Measurements from ENCODE around the gene RNF44. TPM values are rescaled to one million over a fixed set of nuclear protein-coding genes. Genes with fewer than 3 reads are reported as not detected.

Gene RNF44
- total RNA-seq, 1 experiment from 2014 or later = 58.4 TPM

DNA sequence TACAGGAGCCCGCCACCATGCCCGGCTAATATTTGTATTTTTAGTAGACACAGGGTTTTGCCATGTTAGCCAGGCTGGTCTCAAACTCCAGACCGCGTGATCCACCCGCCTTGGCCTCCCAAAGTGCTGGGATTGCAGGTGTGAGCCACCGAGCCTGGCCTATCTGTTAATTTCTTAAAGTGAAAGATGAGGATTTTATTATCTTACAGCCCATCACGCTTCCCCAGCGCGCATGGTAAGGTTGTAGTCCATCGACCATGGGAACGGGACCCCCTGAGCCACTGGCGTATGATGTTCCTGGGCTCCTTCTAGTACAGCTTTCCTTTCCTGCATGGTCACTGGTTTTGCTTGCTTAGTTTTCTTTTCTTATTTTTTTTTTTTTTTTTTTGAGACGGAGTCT lies 20.6 kb upstream of the RNF44 start:
- RAD21 ChIA-PET (ENCODE audit: low non-redundant PET in 1 of 2, low total read pairs in 2 of 2, uncharacterized antibody in 2 of 2, unreplicated experiment in 2 of 2) = interaction anchor here in 1 of 2 experiments (0.8 kb wide), 1 partner anchor 828 kb away, joined by 3 read pairs; no protein-coding TSS in a partner anchor
- no TSS peak for BruUV-seq (replicated peaks)
- no peak for TF ChIP-seq FOSL1 (IDR thresholded peaks at IDR 0.05; ENCODE audit: low read depth)
- TF ChIP-seq SP1 (IDR thresholded peaks at IDR 0.05; ENCODE audit: low read depth) = no peak
- TF ChIP-seq POLR2A (IDR thresholded peaks at IDR 0.05; ENCODE audit: borderline replicate concordance, extremely low read depth, insufficient read depth, insufficient read length) = no peak
- TF ChIP-seq CEBPB (IDR thresholded peaks at IDR 0.05; ENCODE audit: low read depth) = no peak
- no peak for TF ChIP-seq ZNF274 (IDR thresholded peaks at IDR 0.05; ENCODE audit: low read depth, low read length)
- no peak for TF ChIP-seq SRF (IDR thresholded peaks at IDR 0.05; ENCODE audit: low read depth)
- TF ChIP-seq RAD21 (IDR thresholded peaks at IDR 0.05; ENCODE audit: low read depth) = no peak
- no peak for TF ChIP-seq POLR2AphosphoS5 (IDR thresholded peaks at IDR 0.05; ENCODE audit: low read depth, low read length)
- no peak for TF ChIP-seq ZFX (IDR thresholded peaks at IDR 0.05)
- TF ChIP-seq, protein P1, sequence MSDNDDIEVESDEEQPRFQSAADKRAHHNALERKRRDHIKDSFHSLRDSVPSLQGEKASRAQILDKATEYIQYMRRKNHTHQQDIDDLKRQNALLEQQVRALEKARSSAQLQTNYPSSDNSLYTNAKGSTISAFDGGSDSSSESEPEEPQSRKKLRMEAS (IDR thresholded peaks at IDR 0.05) = no peak
- TF ChIP-seq EGR1 (IDR thresholded peaks at IDR 0.05; ENCODE audit: low read depth) = no peak
- no peak for TF ChIP-seq ELF1 (IDR thresholded peaks at IDR 0.05; ENCODE audit: borderline replicate concordance, low read depth)
- TF ChIP-seq, protein P2, sequence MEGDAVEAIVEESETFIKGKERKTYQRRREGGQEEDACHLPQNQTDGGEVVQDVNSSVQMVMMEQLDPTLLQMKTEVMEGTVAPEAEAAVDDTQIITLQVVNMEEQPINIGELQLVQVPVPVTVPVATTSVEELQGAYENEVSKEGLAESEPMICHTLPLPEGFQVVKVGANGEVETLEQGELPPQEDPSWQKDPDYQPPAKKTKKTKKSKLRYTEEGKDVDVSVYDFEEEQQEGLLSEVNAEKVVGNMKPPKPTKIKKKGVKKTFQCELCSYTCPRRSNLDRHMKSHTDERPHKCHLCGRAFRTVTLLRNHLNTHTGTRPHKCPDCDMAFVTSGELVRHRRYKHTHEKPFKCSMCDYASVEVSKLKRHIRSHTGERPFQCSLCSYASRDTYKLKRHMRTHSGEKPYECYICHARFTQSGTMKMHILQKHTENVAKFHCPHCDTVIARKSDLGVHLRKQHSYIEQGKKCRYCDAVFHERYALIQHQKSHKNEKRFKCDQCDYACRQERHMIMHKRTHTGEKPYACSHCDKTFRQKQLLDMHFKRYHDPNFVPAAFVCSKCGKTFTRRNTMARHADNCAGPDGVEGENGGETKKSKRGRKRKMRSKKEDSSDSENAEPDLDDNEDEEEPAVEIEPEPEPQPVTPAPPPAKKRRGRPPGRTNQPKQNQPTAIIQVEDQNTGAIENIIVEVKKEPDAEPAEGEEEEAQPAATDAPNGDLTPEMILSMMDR (IDR thresholded peaks at IDR 0.05 in 2 of 3, conservative IDR thresholded peaks at IDR 0.05 in 1 of 3; ENCODE audit: borderline replicate concordance in 1 of 3, insufficient read depth in 1 of 3, low read depth in 2 of 3, low read length in 2 of 3) = no peak

More for the DNA sequence above, 20.6 kb upstream of the RNF44 start:
- H3K4me3 ChIP-seq (replicated peaks in 1 of 2; ENCODE audit: low read depth in 1 of 2, low read length in 2 of 2) = no peak overlapping the region
- H3K9ac ChIP-seq (ENCODE audit: low read length) = no peak overlapping the region
- no peak overlapping the region for H2AFZ ChIP-seq (ENCODE audit: low read depth, low read length, poor library complexity, severe bottlenecking)
- no peaks in the 10 kb centered on the region for H3K36me3 ChIP-seq (ENCODE audit: control insufficient read depth in 1 of 2, insufficient read depth in 2 of 2, low read length in 2 of 2)
- H3K4me1 ChIP-seq (ENCODE audit: control insufficient read depth in 1 of 2, insufficient read depth in 2 of 2, low read length in 2 of 2) = peaks cover 7 to 21% of the 10 kb centered on the region in 2 experiments; a peak in 3 of 4 replicates
- no peak overlapping the region for H3K27ac ChIP-seq (ENCODE audit: low read depth, low read length)
- H3K79me2 ChIP-seq (ENCODE audit: insufficient read depth, low read length) = no peaks in the 10 kb centered on the region
- H4K20me1 ChIP-seq (ENCODE audit: insufficient read depth) = no peaks in the 10 kb centered on the region
- intact Hi-C loops (cut with micrococcal nuclease) = loop anchor here (5.0 kb wide), 1 partner anchor 141 kb away; the partner anchor contains the start of gene CLTB
- H3K9me2 ChIP-seq (ENCODE audit: insufficient read depth) = no peaks in the 10 kb centered on the region
- CTCF ChIA-PET = no interaction called here
- no peak for DNase-seq (ENCODE audit: low read depth, low spot score)
- POLR2A ChIA-PET = no interaction called here
- no peak for ATAC-seq
- H3K9me3 ChIP-seq (ENCODE audit: control insufficient read depth in 1 of 2, insufficient read depth in 1 of 2, low read depth in 1 of 2, low read length in 2 of 2) = no peaks in the 10 kb centered on the region
- no peaks in the 10 kb centered on the region for H3K27me3 ChIP-seq (ENCODE audit: insufficient read depth, low read length)
- H3K4me2 ChIP-seq (ENCODE audit: low read length) = no peak overlapping the region
